Fibroblast of lung (primary cell): Measurements from ENCODE around the gene B4GALT2.

Experiments
- EZH2 ChIP-seq: IDR thresholded peaks from 2 replicates; pipeline ENCODE4 v1.5.1; 2012; ENCODE audit warnings: low read length, control low read depth, mild to moderate bottlenecking; ENCODE audit errors: missing control alignments
- TF ChIP-seq, protein P1 (sequence below), 2 donors: IDR thresholded peaks in 1 of 2; conservative IDR thresholded peaks in 1 of 2; 1 replicate in 1 of 2; 2 replicates in 1 of 2; pipeline ENCODE4 v1.5.1; 2011 to 2012; ENCODE audit warnings: low read length in 2 of 2, control low read depth in 1 of 2, inconsistent platforms in 1 of 2, low read depth in 1 of 2, mild to moderate bottlenecking in 1 of 2

DNA sequence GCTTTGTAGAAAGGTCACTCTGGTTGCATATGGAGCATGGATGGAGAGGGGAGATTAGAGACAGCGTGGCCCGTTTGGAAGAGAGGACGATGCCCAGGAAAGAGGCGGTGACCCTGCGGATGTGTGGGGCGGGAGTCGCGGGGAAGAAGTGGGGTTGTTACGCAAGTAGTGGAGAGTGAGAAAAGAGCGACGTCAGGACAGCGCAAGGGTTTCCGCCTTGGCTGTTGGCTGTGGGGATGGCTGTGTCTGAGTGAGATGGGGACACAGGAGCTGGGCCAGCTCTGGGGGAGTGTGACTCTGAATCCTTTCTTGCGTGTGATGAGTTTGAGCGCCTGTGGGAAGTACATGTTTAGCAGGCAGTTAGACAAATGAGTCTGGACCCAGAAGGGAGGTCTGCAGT lies 3.8 kb downstream of the B4GALT2 start:
- TF ChIP-seq, protein P1, sequence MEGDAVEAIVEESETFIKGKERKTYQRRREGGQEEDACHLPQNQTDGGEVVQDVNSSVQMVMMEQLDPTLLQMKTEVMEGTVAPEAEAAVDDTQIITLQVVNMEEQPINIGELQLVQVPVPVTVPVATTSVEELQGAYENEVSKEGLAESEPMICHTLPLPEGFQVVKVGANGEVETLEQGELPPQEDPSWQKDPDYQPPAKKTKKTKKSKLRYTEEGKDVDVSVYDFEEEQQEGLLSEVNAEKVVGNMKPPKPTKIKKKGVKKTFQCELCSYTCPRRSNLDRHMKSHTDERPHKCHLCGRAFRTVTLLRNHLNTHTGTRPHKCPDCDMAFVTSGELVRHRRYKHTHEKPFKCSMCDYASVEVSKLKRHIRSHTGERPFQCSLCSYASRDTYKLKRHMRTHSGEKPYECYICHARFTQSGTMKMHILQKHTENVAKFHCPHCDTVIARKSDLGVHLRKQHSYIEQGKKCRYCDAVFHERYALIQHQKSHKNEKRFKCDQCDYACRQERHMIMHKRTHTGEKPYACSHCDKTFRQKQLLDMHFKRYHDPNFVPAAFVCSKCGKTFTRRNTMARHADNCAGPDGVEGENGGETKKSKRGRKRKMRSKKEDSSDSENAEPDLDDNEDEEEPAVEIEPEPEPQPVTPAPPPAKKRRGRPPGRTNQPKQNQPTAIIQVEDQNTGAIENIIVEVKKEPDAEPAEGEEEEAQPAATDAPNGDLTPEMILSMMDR (conservative IDR thresholded peaks at IDR 0.05 in 1 of 2, IDR thresholded peaks at IDR 0.05 in 1 of 2; ENCODE audit: low read depth in 1 of 2, low read length in 2 of 2): no peak
- TF ChIP-seq EZH2: no peak
